CD4-positive, alpha-beta memory T cell (primary cell): ENCODE measurements around the gene MRPL33. TPM values are rescaled to one million over a fixed set of nuclear protein-coding genes. Genes with fewer than 3 reads are reported as not detected.

Source experiments
- CTCF ChIA-PET: fragments of 350-600 bp; sonication (Branson Sonifier 250); formaldehyde crosslinking; loops from one replicate; lab custom pipeline; 2021; ENCODE audit warnings: inconsistent platforms; ENCODE audit not compliant: partially characterized antibody; lab: Charles Lee
- POLR2A ChIA-PET: fragments of 350-600 bp; sonication (Branson Sonifier 250); formaldehyde crosslinking; loops from one replicate; lab custom pipeline; 2021; ENCODE audit not compliant: partially characterized antibody; lab: Charles Lee
- DNase-seq, 5 donors: peaks; one replicate each; pipeline versions ENCODE4 v3.0.0 to v3.0.0-alpha.2; 2020 to 2022; ENCODE audit warnings: mixed read lengths in 1 of 5
- H3K27ac ChIP-seq: one replicate; pipeline ENCODE4 v1.7.0; 2013; ENCODE audit warnings: low read depth, low read length
- H3K27me3 ChIP-seq: 2 replicates; pipeline ENCODE4 v1.7.0; 2013; ENCODE audit warnings: mild to moderate bottlenecking, low read length, moderate library complexity; ENCODE audit not compliant: insufficient read depth
- H3K36me3 ChIP-seq: 2 replicates; pipeline ENCODE4 v1.7.0; 2013; ENCODE audit warnings: mild to moderate bottlenecking, low read length, moderate library complexity; ENCODE audit not compliant: insufficient read depth
- H3K4me1 ChIP-seq: 2 replicates; pipeline ENCODE4 v1.7.0; 2013; ENCODE audit warnings: mild to moderate bottlenecking, low read length, moderate library complexity; ENCODE audit not compliant: insufficient read depth
- H3K4me3 ChIP-seq, 2 donors: one replicate each; pipeline ENCODE4 v1.7.0; 2013; ENCODE audit warnings: low read length in 2 of 2, mild to moderate bottlenecking in 1 of 2
- H3K9me3 ChIP-seq, 2 donors: one replicate each; pipeline ENCODE4 v1.7.0; 2013; ENCODE audit warnings: low read length in 2 of 2, control low read depth in 1 of 2; ENCODE audit not compliant: control insufficient read depth in 1 of 2
- H3K27ac Mint-ChIP-seq, 7 donors: one replicate each; pipeline ENCODE4 v1.8.0; 2020 to 2021; ENCODE audit warnings: mixed read lengths in 7 of 7, mild to moderate bottlenecking in 6 of 7, inconsistent platforms in 3 of 7, moderate library complexity in 3 of 7
- H3K27me3 Mint-ChIP-seq, 2 donors: one replicate each; pipeline ENCODE4 v1.8.0; 2020 to 2021; ENCODE audit warnings: mixed read lengths in 2 of 2
- H3K36me3 Mint-ChIP-seq, 2 donors: one replicate each; pipeline ENCODE4 v1.8.0; 2020 to 2021; ENCODE audit warnings: mixed read lengths in 2 of 2, inconsistent platforms in 1 of 2, mild to moderate bottlenecking in 1 of 2
- H3K4me1 Mint-ChIP-seq, 4 donors: one replicate each; pipeline ENCODE4 v1.8.0; 2020 to 2021; ENCODE audit warnings: mixed read lengths in 4 of 4, mild to moderate bottlenecking in 1 of 4
- H3K4me3 Mint-ChIP-seq, 8 donors: one replicate each; pipeline ENCODE4 v1.8.0; 2020 to 2021; ENCODE audit warnings: mixed read lengths in 8 of 8, mild to moderate bottlenecking in 7 of 8, moderate library complexity in 6 of 8, inconsistent platforms in 3 of 8
- H3K9me3 Mint-ChIP-seq, 8 donors: one replicate each; pipeline ENCODE4 v1.8.0; 2020 to 2021; ENCODE audit warnings: mixed read lengths in 8 of 8, mild to moderate bottlenecking in 5 of 8, inconsistent platforms in 3 of 8, moderate library complexity in 1 of 8
- intact Hi-C: fragments of 100-400 bp; cut with micrococcal nuclease; formaldehyde crosslinking; loops from one replicate; pipeline ENCODE4 v1.15.1; 2023
- polyA plus RNA-seq, 2 donors: library from polyadenylated mRNA; unstranded; fragments of 300-500 nt; fragmentation: Illumina TruSeq; gene quantifications; one replicate each; pipeline ENCODE4 v1.2.3, GENCODE V29; 2021
- total RNA-seq, 2 experiments: library from RNA; stranded (reverse); gene quantifications; one replicate each; pipeline ENCODE4 v1.2.3, GENCODE V29; 2021

The MRPL33 gene
- total and polyA plus RNA-seq, 4 experiments from 2014 or later, result 36.2 to 246 (median 142) TPM

DNA sequence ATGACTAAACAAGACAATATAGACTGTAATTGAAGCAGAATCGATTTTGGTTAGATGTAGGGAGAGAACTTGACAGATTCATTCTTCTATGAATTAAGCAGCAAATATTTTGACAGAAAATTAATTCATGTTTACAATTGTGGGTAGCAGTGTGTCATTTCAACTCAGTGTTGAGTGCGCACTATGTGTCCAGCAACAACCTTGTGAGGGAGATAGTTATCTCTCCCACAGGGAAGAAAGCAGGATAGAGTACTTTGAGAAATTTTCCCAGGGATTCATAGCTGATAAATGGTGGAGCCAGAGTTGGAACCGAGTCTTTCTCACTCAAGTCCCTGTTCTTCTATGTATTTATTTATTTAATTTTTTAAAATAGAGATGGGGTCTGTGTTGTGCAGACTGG lies 5.2 kb downstream of the MRPL33 start:
- Histone ChIP-seq H3K4me1 (peaks cover 39% of the 10 kb centered on the region), H3K36me3 (peaks cover 26% of the 10 kb centered on the region), H3K27me3 (no peaks in the 10 kb centered on the region), H3K9me3 (no peaks in the 10 kb centered on the region), H3K27ac (no peak overlapping the region), H3K4me3 (no peak overlapping the region)
- peak overlapping the region in 2 of 7 donors; percentile 36 to 68 for H3K27ac Mint-ChIP-seq
- peaks cover 36 to 70% (median 55%) of the 10 kb centered on the region in 4 donors for H3K4me1 Mint-ChIP-seq
- intact Hi-C loops, result loop anchor here (10.0 kb wide), 1 partner anchor 642 kb away; the partner anchor contains the start of genes PREB and PRR30
- DNase-seq, result no peak
- POLR2A ChIA-PET, result no interaction called here
- no peaks in the 10 kb centered on the region for H3K9me3 Mint-ChIP-seq
- H3K4me3 Mint-ChIP-seq, result no peak overlapping the region
- peaks cover 30 to 56% of the 10 kb centered on the region in 2 donors for H3K36me3 Mint-ChIP-seq
- CTCF ChIA-PET, result interaction anchor here (1.1 kb wide), 1 partner anchor 54 kb away, joined by 5 read pairs; no protein-coding TSS in a partner anchor
- no peaks in the 10 kb centered on the region for H3K27me3 Mint-ChIP-seq

DNA sequence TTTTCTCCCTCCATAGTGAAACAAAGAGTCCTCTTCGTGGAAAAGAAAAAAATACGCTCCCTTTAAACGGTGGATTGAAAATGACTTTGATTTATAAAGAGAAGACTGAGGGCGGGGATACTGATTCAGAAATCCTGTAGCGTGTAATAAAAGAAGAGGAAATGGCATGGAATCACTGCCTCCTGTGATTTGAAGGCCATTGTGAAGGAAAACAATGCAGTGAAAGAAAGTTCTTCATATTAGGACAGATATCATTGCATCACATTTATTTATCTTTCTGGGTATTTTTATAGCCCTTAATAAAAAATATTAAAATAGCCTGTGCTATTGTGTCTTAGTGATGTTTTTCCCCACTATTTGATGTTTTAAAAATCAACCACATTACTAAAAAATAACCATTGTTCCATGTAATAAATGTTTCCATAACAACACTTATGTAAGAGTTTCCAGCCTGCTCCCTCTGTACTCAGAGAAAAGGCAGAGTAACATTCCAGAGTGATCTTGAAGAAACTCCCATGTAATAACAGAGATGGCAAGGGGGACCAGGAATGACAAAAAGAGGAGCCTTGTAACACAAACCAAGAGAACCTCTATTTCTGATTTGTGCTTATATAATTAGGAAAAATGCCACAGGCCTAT lies 8.0 kb downstream of the MRPL33 start:
- Mint-ChIP-seq H3K9me3 (no peaks in the 10 kb centered on the region), H3K27me3 (no peaks in the 10 kb centered on the region), H3K36me3 (peaks cover 33 to 44% of the 10 kb centered on the region in 2 donors), H3K4me3 (no peak overlapping the region), H3K27ac (peak overlapping the region in 3 of 7 donors; percentile 8 to 45 (median 23)), H3K4me1 (peaks cover 19 to 41% (median 31%) of the 10 kb centered on the region in 4 donors)
- Histone ChIP-seq H3K4me1 (peaks cover 14% of the 10 kb centered on the region), H3K36me3 (peaks cover 23% of the 10 kb centered on the region), H3K9me3 (no peaks in the 10 kb centered on the region), H3K27ac (no peak overlapping the region), H3K4me3 (no peak overlapping the region), H3K27me3 (no peaks in the 10 kb centered on the region)
- DNase-seq, result no peak
- ChIA-PET POLR2A (no interaction called here), CTCF (no interaction called here)
- intact Hi-C loops, result loop anchor here (10.0 kb wide), 1 partner anchor 645 kb away; the partner anchor contains the start of genes PREB and PRR30

DNA sequence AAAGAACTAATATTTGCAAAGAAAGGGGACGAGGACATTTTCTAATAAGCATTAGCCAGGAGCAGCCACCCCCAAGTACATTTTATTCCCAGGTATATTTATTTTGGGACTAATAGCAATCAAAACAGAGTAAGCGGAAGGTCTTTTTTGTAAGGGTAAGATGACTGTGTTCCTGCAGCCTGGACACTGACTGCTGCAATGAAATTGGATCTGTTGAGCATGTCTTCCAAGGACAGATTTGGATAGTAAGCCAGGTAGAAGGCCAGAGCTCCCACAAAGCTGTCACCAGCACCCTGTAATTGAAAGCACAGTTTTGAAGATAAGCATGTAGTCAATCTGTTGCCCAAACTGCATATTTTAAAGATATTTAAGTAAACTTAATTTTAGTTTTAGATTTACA lies 10.0 kb downstream of the MRPL33 start:
- ChIA-PET POLR2A (no interaction called here), CTCF (no interaction called here)
- H3K9me3 ChIP-seq, result no peaks in the 10 kb centered on the region
- no peak overlapping the region for H3K27ac ChIP-seq
- H3K4me1 ChIP-seq, result peaks cover 9% of the 10 kb centered on the region
- peaks cover 14% of the 10 kb centered on the region for H3K36me3 ChIP-seq
- H3K27me3 Mint-ChIP-seq, result no peaks in the 10 kb centered on the region
- no peak overlapping the region for H3K4me3 ChIP-seq
- no peaks in the 10 kb centered on the region for H3K9me3 Mint-ChIP-seq
- H3K27ac Mint-ChIP-seq, result peak overlapping the region in 2 of 7 donors; percentile 3 to 83
- peaks cover 12 to 26% (median 20%) of the 10 kb centered on the region in 4 donors for H3K4me1 Mint-ChIP-seq
- no peak for DNase-seq
- H3K36me3 Mint-ChIP-seq, result peaks cover 31 to 32% of the 10 kb centered on the region in 2 donors
- intact Hi-C loops, result no loop called here
- no peaks in the 10 kb centered on the region for H3K27me3 ChIP-seq
- H3K4me3 Mint-ChIP-seq, result no peak overlapping the region

DNA sequence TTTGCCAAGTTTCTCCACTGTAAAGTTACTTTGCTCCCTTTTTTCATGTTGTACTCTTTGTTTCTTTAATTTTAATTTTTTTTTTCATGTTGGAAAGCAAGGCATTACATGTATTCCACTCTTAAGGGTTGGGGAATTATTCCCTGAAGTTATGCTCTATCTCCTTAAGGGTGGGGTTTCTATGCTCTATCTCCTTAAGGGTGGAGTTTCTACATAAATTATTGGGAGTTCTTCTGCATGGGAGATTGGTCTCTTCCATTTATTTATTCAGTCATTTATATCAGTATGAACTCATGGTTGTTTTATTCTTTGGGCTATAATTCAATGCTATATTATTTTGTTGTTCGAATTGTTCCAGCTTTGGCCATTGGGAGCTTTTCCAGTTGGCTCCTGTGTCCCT lies 11.2 kb downstream of the MRPL33 start:
- Mint-ChIP-seq H3K4me1 (peaks cover 8 to 15% (median 12%) of the 10 kb centered on the region in 4 donors), H3K27ac (peak overlapping the region in 1 of 7 donors; percentile 43), H3K9me3 (no peaks in the 10 kb centered on the region), H3K36me3 (peaks cover 25 to 31% of the 10 kb centered on the region in 2 donors), H3K4me3 (no peak overlapping the region), H3K27me3 (no peaks in the 10 kb centered on the region)
- Histone ChIP-seq H3K36me3 (peaks cover 14% of the 10 kb centered on the region), H3K27ac (no peak overlapping the region), H3K9me3 (no peaks in the 10 kb centered on the region), H3K27me3 (no peaks in the 10 kb centered on the region), H3K4me1 (peaks cover 5% of the 10 kb centered on the region), H3K4me3 (no peak overlapping the region)
- intact Hi-C loops, result no loop called here
- ChIA-PET CTCF (interaction anchor here (0.5 kb wide), 1 partner anchor 948 kb away, joined by 3 read pairs; no protein-coding TSS in a partner anchor), POLR2A (no interaction called here)
- no peak for DNase-seq

DNA sequence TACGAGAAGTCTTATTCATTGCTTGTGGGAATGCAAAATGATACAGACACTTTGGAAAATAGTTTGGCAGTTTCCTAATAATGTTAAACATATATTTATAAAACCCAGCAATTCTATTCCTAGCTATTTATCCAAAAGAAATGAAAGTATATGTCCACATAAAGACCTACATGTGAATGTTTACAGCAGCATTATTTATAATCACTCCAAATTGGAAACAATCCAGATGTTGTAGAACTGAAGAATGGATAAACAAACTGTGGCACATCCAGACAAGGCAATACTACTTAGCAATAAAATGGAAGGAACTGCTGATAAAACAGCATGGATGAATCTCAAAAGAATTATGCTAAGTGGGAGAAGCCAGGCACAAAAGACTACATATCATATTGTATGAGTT lies 19.3 kb downstream of the MRPL33 start:
- H3K4me3 ChIP-seq, result no peak overlapping the region
- ChIA-PET POLR2A (no interaction called here), CTCF (no interaction called here)
- peaks cover 3 to 9% of the 10 kb centered on the region in 2 donors for H3K36me3 Mint-ChIP-seq
- no peaks in the 10 kb centered on the region for H3K9me3 ChIP-seq
- H3K36me3 ChIP-seq, result no peaks in the 10 kb centered on the region
- intact Hi-C loops, result no loop called here
- no peak overlapping the region for H3K4me3 Mint-ChIP-seq
- no peak overlapping the region for H3K27ac ChIP-seq
- no peaks in the 10 kb centered on the region for H3K4me1 Mint-ChIP-seq
- H3K27me3 ChIP-seq, result no peaks in the 10 kb centered on the region
- no peaks in the 10 kb centered on the region for H3K4me1 ChIP-seq
- no peak for DNase-seq
- no peak overlapping the region for H3K27ac Mint-ChIP-seq
- H3K27me3 Mint-ChIP-seq, result no peaks in the 10 kb centered on the region
- no peaks in the 10 kb centered on the region for H3K9me3 Mint-ChIP-seq

DNA sequence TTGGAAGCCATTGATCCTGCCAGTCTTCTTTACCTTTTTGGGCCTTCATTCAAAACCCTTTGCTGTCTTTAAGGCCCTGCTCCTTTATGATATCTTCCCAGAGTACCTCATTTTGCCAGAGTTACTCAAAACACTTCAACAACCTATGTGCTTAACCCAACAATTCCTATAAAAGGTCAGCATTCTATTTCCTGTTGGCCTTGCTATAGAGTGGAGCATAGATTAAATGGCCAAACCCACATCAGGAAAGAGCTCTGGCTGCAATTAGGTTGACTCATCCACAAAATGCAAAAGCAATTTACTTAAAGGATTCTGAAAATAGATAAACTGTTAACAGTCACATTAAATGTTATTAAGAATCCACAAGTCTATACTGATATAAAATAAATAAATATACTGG lies 21.2 kb downstream of the MRPL33 start:
- Mint-ChIP-seq H3K27ac (no peak overlapping the region), H3K4me1 (no peaks in the 10 kb centered on the region), H3K27me3 (no peaks in the 10 kb centered on the region), H3K36me3 (peaks cover 2 to 9% of the 10 kb centered on the region in 2 donors), H3K4me3 (no peak overlapping the region), H3K9me3 (no peaks in the 10 kb centered on the region)
- H3K27ac ChIP-seq, result no peak overlapping the region
- H3K36me3 ChIP-seq, result no peaks in the 10 kb centered on the region
- H3K9me3 ChIP-seq, result no peaks in the 10 kb centered on the region
- H3K4me1 ChIP-seq, result no peaks in the 10 kb centered on the region
- CTCF ChIA-PET, result no interaction called here
- POLR2A ChIA-PET, result no interaction called here
- no peak for DNase-seq
- H3K27me3 ChIP-seq, result no peaks in the 10 kb centered on the region
- no peak overlapping the region for H3K4me3 ChIP-seq
- intact Hi-C loops, result no loop called here

DNA sequence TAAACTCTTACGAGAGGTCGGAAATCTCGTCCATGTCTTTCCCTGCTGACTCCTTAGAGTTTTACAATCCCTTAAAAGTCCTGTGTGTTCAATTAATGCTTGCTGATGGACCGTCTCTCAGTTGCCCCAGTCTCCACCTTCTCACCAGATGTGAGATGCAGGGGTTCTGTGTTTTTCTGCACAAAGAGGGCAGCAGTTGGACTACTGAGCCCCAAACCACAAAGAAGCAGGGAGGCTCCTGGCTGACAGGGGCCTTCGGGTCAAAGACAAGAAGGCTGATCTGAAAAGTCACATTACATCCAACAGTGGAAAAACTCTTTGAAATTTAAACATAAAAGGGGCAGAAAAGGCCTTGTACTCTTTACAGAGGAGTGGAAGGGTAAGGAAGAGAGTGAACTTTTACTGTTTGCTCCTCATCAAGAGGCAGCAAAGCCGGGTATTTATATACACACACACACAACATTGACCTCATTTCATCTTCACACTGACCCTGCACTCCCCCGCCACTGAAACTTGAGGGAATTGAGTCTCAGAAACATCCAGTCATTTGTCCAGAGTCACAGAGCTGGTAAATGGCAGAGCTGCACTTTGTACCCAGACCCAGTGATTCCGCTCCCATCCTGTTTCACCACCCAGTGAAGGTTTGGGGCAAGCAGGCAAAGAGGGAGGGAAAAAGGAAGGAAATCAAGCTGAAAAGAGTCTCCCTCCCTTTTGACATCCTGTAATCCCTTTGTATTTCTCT lies 23.7 kb downstream of the MRPL33 start:
- intact Hi-C loops, result no loop called here
- Mint-ChIP-seq H3K9me3 (no peaks in the 10 kb centered on the region), H3K27me3 (no peaks in the 10 kb centered on the region), H3K4me3 (no peak overlapping the region), H3K36me3 (peaks cover 0 to 6% of the 10 kb centered on the region in 2 donors), H3K4me1 (no peaks in the 10 kb centered on the region), H3K27ac (no peak overlapping the region)
- Histone ChIP-seq H3K36me3 (no peaks in the 10 kb centered on the region), H3K4me3 (no peak overlapping the region), H3K27me3 (no peaks in the 10 kb centered on the region), H3K4me1 (no peaks in the 10 kb centered on the region), H3K9me3 (no peaks in the 10 kb centered on the region), H3K27ac (no peak overlapping the region)
- no peak for DNase-seq
- ChIA-PET CTCF (no interaction called here), POLR2A (no interaction called here)
